SU-DHL-6 (cell line): ENCODE data around the gene FES.

Experiments
- H2AFZ ChIP-seq: fragments of 200-600 bp; sonication (generic); 2 replicates; pipeline ENCODE4 v1.6.1; 2014; ENCODE audit warnings: low read depth, mild to moderate bottlenecking, moderate library complexity, mixed read lengths, antibody characterized with exemption, low read length; ENCODE audit not compliant: severe bottlenecking
- H3F3A ChIP-seq: fragments of 200-600 bp; shearing (Covaris generic); 2 replicates; pipeline ENCODE4 v1.6.0; 2016; ENCODE audit warnings: antibody characterized with exemption, mild to moderate bottlenecking; ENCODE audit not compliant: insufficient read depth
- H3K27ac ChIP-seq: fragments of 200-600 bp; sonication (generic); 2 replicates; pipeline ENCODE4 v1.5.1; 2016; ENCODE audit warnings: low read depth, mild to moderate bottlenecking, low read length, moderate library complexity, mixed read lengths
- H3K27me3 ChIP-seq: fragments of 200-600 bp; sonication (generic), shearing (Covaris generic); 2 replicates; pipeline ENCODE4 v1.6.0; 2014; ENCODE audit warnings: mild to moderate bottlenecking, low read length
- H3K36me3 ChIP-seq: fragments of 200-600 bp; sonication (generic); 2 replicates; pipeline ENCODE4 v1.6.1; 2014; ENCODE audit warnings: mild to moderate bottlenecking, low read length, mixed read lengths
- H3K4me2 ChIP-seq: fragments of 300-600, 200-600 bp; shearing (Covaris generic), sonication (generic); 2 replicates; pipeline ENCODE4 v1.6.0; 2014; ENCODE audit warnings: low read length, low read depth, mild to moderate bottlenecking; ENCODE audit not compliant: poor library complexity, severe bottlenecking
- H3K4me3 ChIP-seq: fragments of 200-600 bp; sonication (generic); 2 replicates; pipeline ENCODE4 v1.5.1; 2014; ENCODE audit warnings: antibody characterized with exemption, low read length, mild to moderate bottlenecking, mixed read lengths; ENCODE audit not compliant: insufficient read depth, poor library complexity, severe bottlenecking
- H3K79me2 ChIP-seq: fragments of 200-600 bp; sonication (generic); 2 replicates; pipeline ENCODE4 v1.6.1; 2014; ENCODE audit warnings: mild to moderate bottlenecking, low read length, moderate library complexity; ENCODE audit not compliant: insufficient read depth
- H3K9ac ChIP-seq: fragments of 200-600 bp; sonication (generic); 2 replicates; pipeline ENCODE4 v1.7.0; 2014; ENCODE audit warnings: mild to moderate bottlenecking, low read length
- H3K9me2 ChIP-seq: fragments of 200-600 bp; sonication (generic); replicated peaks from 2 replicates; pipeline ENCODE4 v1.6.1; 2014; ENCODE audit warnings: low read length; ENCODE audit not compliant: insufficient read depth
- H3K9me3 ChIP-seq: fragments of 200-600 bp; sonication (generic); 2 replicates; pipeline ENCODE4 v1.6.1; 2014; ENCODE audit warnings: low read length, mixed read lengths; ENCODE audit not compliant: insufficient read depth
- H4K20me1 ChIP-seq: fragments of 200-600 bp; sonication (generic); 2 replicates; pipeline ENCODE4 v1.6.1; 2014; ENCODE audit warnings: low read depth, mild to moderate bottlenecking, antibody characterized with exemption, low read length, moderate library complexity, mixed read lengths
- CTCF ChIP-seq: fragments of 200-600 bp; sonication (generic); IDR thresholded peaks from one replicate; pipeline ENCODE4 v1.5.1; 2017; ENCODE audit warnings: antibody characterized with exemption, mild to moderate bottlenecking, low read length, moderate library complexity; ENCODE audit not compliant: insufficient read depth, poor library complexity, severe bottlenecking
- EZH2phosphoT487 ChIP-seq: fragments of 200-600 bp; sonication (generic), shearing (Covaris generic); conservative IDR thresholded peaks from 2 replicates; pipeline ENCODE4 v1.6.1; 2018; ENCODE audit warnings: mild to moderate bottlenecking, antibody characterized with exemption, low read length, moderate library complexity, mixed read lengths

FES gene

GRCh38 chr15:90889313-90889730 lies 5.0 kb downstream of the FES start:
- H3K27ac ChIP-seq: no peak overlapping the region
- no peaks in the 10 kb centered on the region for H3K36me3 ChIP-seq
- H3K79me2 ChIP-seq: no peaks in the 10 kb centered on the region
- TF ChIP-seq CTCF (no peak), EZH2phosphoT487 (no peak)
- no peaks in the 10 kb centered on the region for H3K27me3 ChIP-seq
- no peak overlapping the region for H3K9ac ChIP-seq
- no peaks in the 10 kb centered on the region for H4K20me1 ChIP-seq
- no peak overlapping the region for H2AFZ ChIP-seq
- no peaks in the 10 kb centered on the region for H3K9me3 ChIP-seq
- H3K4me3 ChIP-seq: no peak overlapping the region
- no peaks in the 10 kb centered on the region for H3K9me2 ChIP-seq
- no peak overlapping the region for H3K4me2 ChIP-seq
- no peaks in the 10 kb centered on the region for H3F3A ChIP-seq

- H3K9me2 ChIP-seq: no peaks in the 10 kb centered on the region
- no peak overlapping the region for H3K27ac ChIP-seq
- H3K36me3 ChIP-seq: no peaks in the 10 kb centered on the region
- no peak overlapping the region for H3K9ac ChIP-seq
- TF ChIP-seq CTCF (no peak), EZH2phosphoT487 (no peak)
- no peak overlapping the region for H2AFZ ChIP-seq
- H3K4me2 ChIP-seq: no peak overlapping the region
- no peaks in the 10 kb centered on the region for H3F3A ChIP-seq
- H4K20me1 ChIP-seq: no peaks in the 10 kb centered on the region
- no peaks in the 10 kb centered on the region for H3K79me2 ChIP-seq
- H3K27me3 ChIP-seq: no peaks in the 10 kb centered on the region
- no peaks in the 10 kb centered on the region for H3K9me3 ChIP-seq
- H3K4me3 ChIP-seq: no peak overlapping the region
These were observed 5.6 kb downstream of the FES start for GRCh38 chr15:90889736-90890456.

- no peaks in the 10 kb centered on the region for H3K36me3 ChIP-seq
These were observed 6.5 kb downstream of the FES start for GRCh38 chr15:90890839-90891238.

More at GRCh38 chr15:90890839-90891238, 6.5 kb downstream of the FES start:
- Histone ChIP-seq H3K79me2 (no peaks in the 10 kb centered on the region), H3K9me2 (no peaks in the 10 kb centered on the region), H3K4me3 (no peak overlapping the region), H3K27ac (no peak overlapping the region), H3K9ac (no peak overlapping the region), H4K20me1 (no peaks in the 10 kb centered on the region), H3K9me3 (no peaks in the 10 kb centered on the region), H3K4me2 (no peak overlapping the region), H3F3A (no peaks in the 10 kb centered on the region), H2AFZ (no peak overlapping the region), H3K27me3 (no peaks in the 10 kb centered on the region)
- no peak for TF ChIP-seq EZH2phosphoT487
- TF ChIP-seq CTCF: no peak
